B cell (primary cell): ENCODE results near the gene ESPNL. TPM values are rescaled to one million over a fixed set of nuclear protein-coding genes. Genes with fewer than 3 reads are reported as not detected.

ENCODE experiments used
- ATAC-seq: fragments of 200-7000 bp; cut with Tn5 transposase; one replicate; pipeline ENCODE4 v1.10.0; 2021; ENCODE audit warnings: low read depth, mild to moderate bottlenecking, moderate number of reproducible peaks, moderate library complexity
- CTCF ChIA-PET: fragments of 350-600 bp; sonication (Branson Sonifier 250); formaldehyde crosslinking; loops from one replicate; lab custom pipeline; 2021; ENCODE audit warnings: antibody characterized with exemption, inconsistent platforms; lab: Charles Lee
- POLR2A ChIA-PET: fragments of 350-600 bp; sonication (Branson Sonifier 250); formaldehyde crosslinking; loops from one replicate; lab custom pipeline; 2021; ENCODE audit warnings: antibody characterized with exemption; lab: Charles Lee
- DNase-seq: peaks from one replicate; pipeline ENCODE4 v3.0.0; 2013
- H2AFZ ChIP-seq: 2 replicates; pipeline ENCODE4 v1.6.1; 2012; ENCODE audit warnings: mild to moderate bottlenecking, low read depth, low read length; ENCODE audit not compliant: insufficient read depth, poor library complexity, severe bottlenecking
- H3K27ac ChIP-seq, 2 donors: 1 replicate in 1 of 2; 2 replicates in 1 of 2; pipeline ENCODE4 v1.5.1; 2012 to 2013; ENCODE audit warnings: low read length in 2 of 2, mild to moderate bottlenecking in 2 of 2, moderate library complexity in 1 of 2
- H3K27me3 ChIP-seq, 4 experiments: fragments of 200-600 bp in 1 of 4; sonication (generic) in 1 of 4; replicated peaks in 1 of 4; 1 replicate in 2 of 4; 2 replicates in 2 of 4; pipeline versions ENCODE4 v1.6.1 to v1.7.0; 2013 to 2016; ENCODE audit warnings: low read length in 3 of 4, mild to moderate bottlenecking in 2 of 4, mixed read lengths in 1 of 4, moderate library complexity in 1 of 4; ENCODE audit not compliant: insufficient read depth in 4 of 4, control insufficient read depth in 3 of 4; ENCODE audit errors: control extremely low read depth in 1 of 4
- H3K36me3 ChIP-seq, 2 experiments: replicated peaks in 1 of 2; 1 replicate in 1 of 2; 2 replicates in 1 of 2; pipeline versions ENCODE4 v1.6.1 to v1.7.1; 2013; ENCODE audit warnings: low read length in 1 of 2; ENCODE audit not compliant: insufficient read depth in 2 of 2, control insufficient read depth in 1 of 2; ENCODE audit errors: control extremely low read depth in 1 of 2, extremely low read depth in 1 of 2
- H3K4me1 ChIP-seq, 2 donors: fragments of 200-600 bp in 1 of 2; sonication (generic) in 1 of 2; 1 replicate in 1 of 2; 2 replicates in 1 of 2; pipeline versions ENCODE4 v1.5.1 to v1.6.1; 2013 to 2017; ENCODE audit warnings: low read length in 2 of 2; ENCODE audit not compliant: control insufficient read depth in 2 of 2, insufficient read depth in 2 of 2
- H3K4me2 ChIP-seq: replicated peaks from 2 replicates; pipeline ENCODE3; 2012; ENCODE audit warnings: mild to moderate bottlenecking, low read depth, low read length; ENCODE audit not compliant: poor library complexity, severe bottlenecking
- H3K4me3 ChIP-seq, 5 experiments: fragments of 200-600 bp in 1 of 5; sonication (generic) in 1 of 5; 1 replicate in 3 of 5; 2 replicates in 2 of 5; pipeline versions ENCODE4 v1.5.1 to v1.7.0; 2011 to 2016; ENCODE audit warnings: low read length in 4 of 5, mild to moderate bottlenecking in 4 of 5, low read depth in 2 of 5, control low read depth in 1 of 5, moderate library complexity in 1 of 5; ENCODE audit not compliant: insufficient read depth in 1 of 5; ENCODE audit errors: control extremely low read depth in 1 of 5, extremely low read depth in 1 of 5
- H3K79me2 ChIP-seq: fragments of 200-600 bp; sonication (generic); one replicate; pipeline ENCODE4 v1.6.0; 2016; ENCODE audit warnings: low read length; ENCODE audit not compliant: control insufficient read depth, insufficient read depth
- H3K9ac ChIP-seq: fragments of 200-600 bp; sonication (generic); 2 replicates; pipeline ENCODE4 v1.6.1; 2017; ENCODE audit warnings: mild to moderate bottlenecking, low read length, moderate library complexity
- H3K9me3 ChIP-seq, 3 donors: one replicate each; pipeline versions ENCODE4 v1.6.1 to v1.7.1; 2013; ENCODE audit warnings: low read length in 2 of 3; ENCODE audit not compliant: control insufficient read depth in 2 of 3, insufficient read depth in 1 of 3; ENCODE audit errors: control extremely low read depth in 1 of 3
- H4K20me1 ChIP-seq: 2 replicates; pipeline ENCODE4 v1.6.0; 2012; ENCODE audit warnings: mild to moderate bottlenecking, low read length; ENCODE audit not compliant: insufficient read depth, control insufficient read depth, poor library complexity, severe bottlenecking
- H3K27ac Mint-ChIP-seq: one replicate; pipeline ENCODE4 v1.8.0; 2021; ENCODE audit warnings: mixed read lengths
- H3K27me3 Mint-ChIP-seq: one replicate; pipeline ENCODE4 v1.8.0; 2021; ENCODE audit warnings: mixed read lengths
- H3K4me1 Mint-ChIP-seq: one replicate; pipeline ENCODE4 v1.8.0; 2021; ENCODE audit warnings: mixed read lengths
- H3K4me3 Mint-ChIP-seq: one replicate; pipeline ENCODE4 v1.8.0; 2021; ENCODE audit warnings: mixed read lengths
- H3K9me3 Mint-ChIP-seq: one replicate; pipeline ENCODE4 v1.8.0; 2022; ENCODE audit warnings: mixed read lengths; ENCODE audit not compliant: insufficient read depth
- EZH2 ChIP-seq: IDR thresholded peaks from 2 replicates; pipeline ENCODE4 v1.6.1; 2012; ENCODE audit warnings: borderline replicate concordance, low read depth, mild to moderate bottlenecking, moderate library complexity, low read length; ENCODE audit not compliant: insufficient read depth, poor library complexity, severe bottlenecking
- WGBS: methylation state at CpG from one replicate; pipeline ENCODE4 v1.1.5; 2013; ENCODE audit warnings: missing lambda C conversion rate; ENCODE audit not compliant: insufficient coverage; 5-methylcytosine and 5-hydroxymethylcytosine counted together
- intact Hi-C: fragments of 100-400 bp; cut with micrococcal nuclease; formaldehyde crosslinking; loops from one replicate; pipeline ENCODE4 v1.10.0; 2022
- polyA plus RNA-seq: library from polyadenylated mRNA; depleted of rRNA; stranded (reverse); fragments of >200 nt; gene quantifications from 2 replicates; pipeline ENCODE4 v1.2.3, GENCODE V29; 2012
- total RNA-seq, 2 donors: library from RNA; stranded (reverse); fragments of 120-200 nt in 1 of 2; gene quantifications; 1 replicate in 1 of 2; 2 replicates in 1 of 2; pipeline versions ENCODE4 v1.2.3 to v1.2.4, GENCODE V29; 2013 to 2022
- TF ChIP-seq, protein P1 (sequence below): fragments of 200-600 bp; IDR thresholded peaks from one replicate; pipeline ENCODE4 v1.8.0; 2022; ENCODE audit warnings: antibody characterized with exemption, mild to moderate bottlenecking

ESPNL gene
- total and polyA plus RNA-seq, 2 donors (not counting 1 experiment from before 2014, with no cell fraction given) = 1.6 to 2.5 TPM

DNA sequence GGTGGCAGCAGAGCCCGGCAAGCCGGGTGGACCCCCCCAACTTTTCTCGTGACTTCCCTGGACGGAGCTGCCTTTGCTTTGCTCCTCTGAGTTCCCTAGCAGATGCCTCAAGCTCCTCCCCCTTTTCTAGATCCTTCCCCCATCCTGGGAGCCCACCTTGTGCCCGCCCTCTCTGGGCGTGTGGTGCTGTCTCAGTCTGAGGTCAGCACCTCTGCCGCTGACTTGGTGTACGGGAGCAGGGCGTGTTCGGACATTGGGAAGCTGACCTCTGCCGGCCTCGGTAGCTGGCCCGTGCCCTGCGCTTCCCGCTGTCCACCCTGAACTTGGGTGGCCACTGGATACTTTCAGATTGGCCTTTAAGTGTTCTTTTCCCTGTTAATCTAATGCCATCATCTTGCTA, 19.6 kb upstream of the ESPNL start:
- CTCF ChIA-PET = no interaction called here
- no peak for TF ChIP-seq EZH2
- TF ChIP-seq, protein P1, sequence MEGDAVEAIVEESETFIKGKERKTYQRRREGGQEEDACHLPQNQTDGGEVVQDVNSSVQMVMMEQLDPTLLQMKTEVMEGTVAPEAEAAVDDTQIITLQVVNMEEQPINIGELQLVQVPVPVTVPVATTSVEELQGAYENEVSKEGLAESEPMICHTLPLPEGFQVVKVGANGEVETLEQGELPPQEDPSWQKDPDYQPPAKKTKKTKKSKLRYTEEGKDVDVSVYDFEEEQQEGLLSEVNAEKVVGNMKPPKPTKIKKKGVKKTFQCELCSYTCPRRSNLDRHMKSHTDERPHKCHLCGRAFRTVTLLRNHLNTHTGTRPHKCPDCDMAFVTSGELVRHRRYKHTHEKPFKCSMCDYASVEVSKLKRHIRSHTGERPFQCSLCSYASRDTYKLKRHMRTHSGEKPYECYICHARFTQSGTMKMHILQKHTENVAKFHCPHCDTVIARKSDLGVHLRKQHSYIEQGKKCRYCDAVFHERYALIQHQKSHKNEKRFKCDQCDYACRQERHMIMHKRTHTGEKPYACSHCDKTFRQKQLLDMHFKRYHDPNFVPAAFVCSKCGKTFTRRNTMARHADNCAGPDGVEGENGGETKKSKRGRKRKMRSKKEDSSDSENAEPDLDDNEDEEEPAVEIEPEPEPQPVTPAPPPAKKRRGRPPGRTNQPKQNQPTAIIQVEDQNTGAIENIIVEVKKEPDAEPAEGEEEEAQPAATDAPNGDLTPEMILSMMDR = no peak
- no peaks in the 10 kb centered on the region for H3K4me1 Mint-ChIP-seq

DNA sequence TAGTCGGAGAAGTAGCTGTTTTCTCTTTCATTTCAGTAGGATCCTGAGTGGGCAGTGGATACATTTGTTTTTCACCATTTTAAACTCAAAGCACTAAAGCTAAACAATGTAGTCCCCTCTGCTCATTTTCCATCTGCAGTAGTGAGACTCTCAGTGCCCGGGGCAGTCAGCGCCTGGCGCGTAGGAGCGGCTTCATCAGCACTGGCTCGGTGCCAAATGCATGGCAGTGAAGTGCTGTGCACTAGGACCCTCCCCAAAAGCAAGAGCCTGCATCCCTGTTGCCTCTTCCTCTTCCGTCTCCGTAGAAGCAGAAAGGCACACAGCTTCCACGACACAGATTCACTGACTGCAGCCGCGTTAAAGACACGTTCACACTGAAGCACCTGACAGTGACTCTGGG, 19.0 kb upstream of the ESPNL start:
- Mint-ChIP-seq H3K4me3 (no peak overlapping the region), H3K9me3 (no peaks in the 10 kb centered on the region), H3K27ac (no peak overlapping the region), H3K27me3 (no peaks in the 10 kb centered on the region), H3K4me1 (no peaks in the 10 kb centered on the region)
- Histone ChIP-seq H2AFZ (no peak overlapping the region), H4K20me1 (no peaks in the 10 kb centered on the region), H3K4me3 (no peak overlapping the region), H3K36me3 (peaks cover 0 to 35% of the 10 kb centered on the region in 2 experiments), H3K4me1 (no peaks in the 10 kb centered on the region), H3K79me2 (peaks cover 3% of the 10 kb centered on the region), H3K9me3 (no peaks in the 10 kb centered on the region), H3K27ac (no peak overlapping the region), H3K27me3 (no peaks in the 10 kb centered on the region), H3K4me2 (no peak overlapping the region), H3K9ac (no peak overlapping the region)
- ChIA-PET CTCF (no interaction called here), POLR2A (no interaction called here)
- DNase-seq (no peak), ATAC-seq (no peak)
- intact Hi-C loops = no loop called here
- WGBS = 100% methylated on average over 11 of the region's 13 CpGs
- TF ChIP-seq, protein P1 = no peak
- TF ChIP-seq EZH2 = no peak

More for the DNA sequence above, 19.6 kb upstream of the ESPNL start:
- H2AFZ ChIP-seq = no peak overlapping the region
- no peak overlapping the region for H3K4me3 ChIP-seq
- WGBS = 99% methylated on average over 15 of the region's 15 CpGs
- peaks cover 0 to 35% of the 10 kb centered on the region in 2 experiments for H3K36me3 ChIP-seq
- H3K27me3 ChIP-seq = no peaks in the 10 kb centered on the region
- Mint-ChIP-seq H3K27ac (no peak overlapping the region), H3K9me3 (no peaks in the 10 kb centered on the region), H3K4me3 (no peak overlapping the region), H3K27me3 (no peaks in the 10 kb centered on the region)
- no peaks in the 10 kb centered on the region for H3K4me1 ChIP-seq
- H3K9ac ChIP-seq = no peak overlapping the region
- peaks cover 3% of the 10 kb centered on the region for H3K79me2 ChIP-seq
- no peaks in the 10 kb centered on the region for H4K20me1 ChIP-seq
- ATAC-seq (no peak), DNase-seq (no peak)
- POLR2A ChIA-PET = no interaction called here
- intact Hi-C loops = no loop called here
- no peak overlapping the region for H3K27ac ChIP-seq
- H3K9me3 ChIP-seq = no peaks in the 10 kb centered on the region
- no peak overlapping the region for H3K4me2 ChIP-seq
